Activated CD4-positive, alpha-beta T cell treated with anti-CD3 and anti-CD28 coated beads, Interleukin-10, Interleukin-2, amounts not matched to agents 100 ng/mL and 50 ng/mL, durations not matched to agents 16 hours and 8 hours (primary cell): ENCODE data around the gene ENTPD2.
A peak's percentile ranks its signal among the peaks of the same experiment; 100 is the strongest.
"Not testable (repeated sequence)": the region's sequence is repeated elsewhere in the genome, so short reads cannot be mapped to it uniquely, and the experiment has no call there.

ENCODE experiments used
- DNase-seq: peaks from one replicate; pipeline ENCODE4 v3.0.0-alpha.2; 2020

Gene ENTPD2

GRCh38 chr9:137063311-137064026 lies 9.6 kb upstream of the ENTPD2 start:
- no peak for DNase-seq

DNA sequence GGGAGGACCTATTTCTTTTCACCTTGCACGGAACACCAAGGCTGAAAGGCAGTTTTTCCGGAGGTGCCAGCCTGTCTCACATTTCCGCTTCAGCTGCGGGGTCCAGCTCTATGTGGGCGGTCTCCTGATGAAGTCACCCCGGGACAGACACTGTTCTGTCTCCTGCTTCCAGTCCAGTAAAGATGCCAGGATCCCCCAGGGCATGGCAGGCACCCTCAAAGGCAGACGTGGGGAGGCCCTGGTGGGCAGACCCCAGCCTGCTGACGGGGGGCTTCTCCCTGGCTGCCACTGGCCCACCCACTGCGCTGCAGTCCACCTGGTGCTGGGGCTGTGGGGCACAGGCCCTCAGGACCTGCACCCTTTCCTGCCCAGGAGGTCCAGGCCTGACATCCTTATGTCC lies 8.9 kb upstream of the ENTPD2 start:
- not testable (repeated sequence) for DNase-seq

- no peak for DNase-seq
Measured at GRCh38 chr9:137062384-137062783, 8.5 kb upstream of the ENTPD2 start.

GRCh38 chr9:137058521-137059234 lies 4.8 kb upstream of the ENTPD2 start:
- no peak for DNase-seq

- no peak for DNase-seq
Measured at GRCh38 chr9:137057545-137057944, 3.7 kb upstream of the ENTPD2 start.

DNA sequence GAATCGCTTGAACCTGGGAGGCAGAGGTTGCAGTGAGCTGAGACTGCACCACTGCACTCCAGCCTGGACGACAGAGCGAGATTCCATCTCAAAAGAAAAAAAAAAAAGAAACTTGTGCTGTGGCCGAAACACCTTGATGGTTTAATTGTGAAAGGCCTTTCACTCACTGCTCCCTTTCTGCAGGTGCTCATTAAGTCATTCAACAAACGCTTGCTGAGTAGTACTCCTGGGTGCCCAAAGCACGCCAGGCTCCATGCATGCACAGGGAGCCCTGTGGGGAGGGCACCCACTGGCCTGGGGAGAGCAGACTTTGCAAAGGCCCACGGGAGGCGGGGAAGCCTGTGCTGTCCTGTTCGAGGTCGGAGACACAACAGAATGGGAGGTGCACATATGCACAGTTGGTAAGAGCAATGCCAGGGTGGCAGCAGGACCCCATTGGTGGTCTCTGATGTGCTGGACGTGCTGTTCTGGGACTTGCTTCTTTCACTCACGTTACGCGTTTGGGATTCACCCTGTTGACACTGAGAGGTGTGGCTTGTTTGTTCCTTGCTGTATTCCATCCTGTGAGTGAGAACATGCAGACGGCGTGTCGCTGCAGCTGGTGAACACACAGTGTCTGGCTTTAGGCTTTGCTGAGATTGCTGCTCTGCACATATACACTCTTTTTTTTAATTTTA lies 3.0 kb upstream of the ENTPD2 start:
- DNase-seq = no peak

GRCh38 chr9:137055385-137056364 lies 1.8 kb upstream of the ENTPD2 start:
- DNase-seq = no peak

DNA sequence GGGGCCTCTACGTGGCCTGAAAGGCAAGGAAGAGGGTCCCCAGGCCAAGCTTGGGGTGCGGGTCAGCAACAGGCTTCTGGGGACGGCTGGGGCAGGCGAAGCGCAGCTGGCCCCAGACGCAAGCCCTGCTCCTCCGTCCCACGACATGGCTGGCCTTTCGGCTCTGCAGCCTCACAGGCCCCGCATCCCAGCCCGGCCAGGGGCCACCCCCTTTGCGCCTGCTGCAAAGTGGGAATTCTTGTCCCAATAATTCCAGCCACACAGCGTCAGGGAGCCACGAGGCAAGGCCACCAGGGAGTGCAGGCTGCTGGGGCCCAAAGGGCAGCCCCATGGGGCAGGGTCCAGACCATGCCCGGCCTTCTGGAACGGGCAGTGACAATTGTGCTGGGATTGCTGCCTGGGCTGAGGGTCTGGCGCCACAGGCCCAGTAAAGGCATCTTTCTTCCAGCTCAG lies 1.1 kb upstream of the ENTPD2 start:
- no peak for DNase-seq

GRCh38 chr9:137052998-137053943 lies 590 bp downstream of the ENTPD2 start:
- no peak for DNase-seq

DNA sequence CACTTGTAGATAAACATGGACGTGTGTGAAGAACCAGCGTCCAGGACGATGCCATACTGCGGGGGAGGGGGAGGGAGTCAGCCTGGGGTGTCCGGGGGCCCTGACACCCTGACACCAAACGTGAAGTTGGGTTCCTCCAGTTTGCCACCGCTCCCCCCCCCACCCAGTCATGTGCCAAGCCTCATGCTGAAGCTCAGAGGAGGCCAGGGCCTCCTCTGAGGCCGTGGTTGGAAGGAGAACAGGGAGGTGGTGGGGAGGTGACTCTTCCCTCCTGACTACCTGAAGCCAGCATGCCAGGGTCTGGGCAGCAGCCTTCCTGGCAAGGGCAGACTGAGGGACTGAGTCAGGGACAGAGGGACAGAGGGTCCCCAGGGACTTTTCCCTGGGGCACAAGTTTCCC lies 1.6 kb downstream of the ENTPD2 start:
- DNase-seq = no peak

GRCh38 chr9:137051145-137051724 lies 2.6 kb downstream of the ENTPD2 start:
- no peak for DNase-seq

DNA sequence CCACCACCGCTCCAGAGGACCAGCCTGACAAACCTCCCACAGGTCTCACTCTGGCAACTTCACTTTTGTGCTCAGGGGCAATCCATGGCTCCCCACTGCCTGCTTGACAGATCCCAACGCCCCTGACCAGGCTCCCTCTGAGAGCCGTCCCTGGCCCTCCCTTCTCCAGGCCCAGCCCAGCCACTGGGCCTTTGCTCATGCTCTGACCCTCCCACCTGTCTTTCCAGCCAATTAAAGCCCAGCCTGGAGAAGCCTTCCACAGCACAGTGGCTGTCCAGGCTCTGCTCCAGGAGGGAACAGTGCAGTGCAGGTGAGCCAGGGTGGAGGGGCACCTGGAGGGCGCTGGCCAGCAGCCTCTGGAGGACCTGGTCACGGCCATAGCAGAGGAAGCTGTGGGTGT lies 3.3 kb downstream of the ENTPD2 start:
- DNase-seq = no peak

DNA sequence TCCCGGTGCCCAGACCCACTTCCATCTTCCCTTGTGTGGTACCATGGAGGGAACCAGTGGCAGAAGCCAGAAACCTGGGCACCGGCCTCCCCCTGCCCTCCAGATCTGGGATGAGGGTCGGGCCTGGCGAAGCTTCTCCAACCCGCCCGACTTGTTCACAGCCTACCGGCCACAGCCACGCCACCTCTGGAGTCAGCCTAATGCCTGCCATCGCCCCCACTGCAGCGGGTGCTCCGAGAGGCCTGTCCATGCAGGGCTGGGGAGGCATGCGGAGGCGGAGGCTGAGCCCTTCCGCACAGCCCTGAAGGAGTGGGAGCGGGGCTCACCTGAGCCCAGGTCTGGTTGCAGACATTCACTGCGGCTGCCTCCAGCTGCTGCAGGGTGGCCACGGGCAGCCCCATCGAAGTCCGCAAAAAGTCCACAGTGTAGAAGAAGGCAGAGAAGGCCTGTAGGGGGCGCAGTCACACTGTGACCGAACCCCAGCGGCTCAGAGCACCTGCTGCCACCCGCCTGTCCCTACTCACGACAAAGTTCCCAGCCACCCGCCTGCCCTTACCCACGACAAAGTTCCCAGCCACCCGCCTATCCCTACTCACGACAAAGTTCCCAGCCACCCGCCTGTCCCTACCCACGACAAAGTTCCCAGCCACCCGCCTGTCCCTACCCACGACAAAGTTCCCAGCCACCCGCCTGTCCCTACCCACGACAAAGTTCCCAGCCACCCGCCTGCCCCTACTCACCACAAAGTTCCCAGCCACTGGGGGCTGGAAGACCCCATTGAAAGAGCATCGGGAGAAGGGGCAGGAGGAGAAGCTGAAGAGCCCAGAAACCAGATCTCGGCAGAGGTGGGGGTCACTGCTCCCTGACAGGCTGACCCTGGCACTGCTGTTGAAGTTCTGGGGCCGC lies 4.1 kb downstream of the ENTPD2 start:
- DNase-seq = peak; percentile 78

GRCh38 chr9:137048655-137049543 lies 5.0 kb downstream of the ENTPD2 start:
- no peak for DNase-seq

- DNase-seq = peak; percentile 91
Measured at GRCh38 chr9:137046088-137046787, 7.6 kb downstream of the ENTPD2 start, which contains the start of gene NPDC1. Gene NPDC1 (minus strand): TSS chr9:137046177. CDS start chr9:137045989, 188 bp downstream.

DNA sequence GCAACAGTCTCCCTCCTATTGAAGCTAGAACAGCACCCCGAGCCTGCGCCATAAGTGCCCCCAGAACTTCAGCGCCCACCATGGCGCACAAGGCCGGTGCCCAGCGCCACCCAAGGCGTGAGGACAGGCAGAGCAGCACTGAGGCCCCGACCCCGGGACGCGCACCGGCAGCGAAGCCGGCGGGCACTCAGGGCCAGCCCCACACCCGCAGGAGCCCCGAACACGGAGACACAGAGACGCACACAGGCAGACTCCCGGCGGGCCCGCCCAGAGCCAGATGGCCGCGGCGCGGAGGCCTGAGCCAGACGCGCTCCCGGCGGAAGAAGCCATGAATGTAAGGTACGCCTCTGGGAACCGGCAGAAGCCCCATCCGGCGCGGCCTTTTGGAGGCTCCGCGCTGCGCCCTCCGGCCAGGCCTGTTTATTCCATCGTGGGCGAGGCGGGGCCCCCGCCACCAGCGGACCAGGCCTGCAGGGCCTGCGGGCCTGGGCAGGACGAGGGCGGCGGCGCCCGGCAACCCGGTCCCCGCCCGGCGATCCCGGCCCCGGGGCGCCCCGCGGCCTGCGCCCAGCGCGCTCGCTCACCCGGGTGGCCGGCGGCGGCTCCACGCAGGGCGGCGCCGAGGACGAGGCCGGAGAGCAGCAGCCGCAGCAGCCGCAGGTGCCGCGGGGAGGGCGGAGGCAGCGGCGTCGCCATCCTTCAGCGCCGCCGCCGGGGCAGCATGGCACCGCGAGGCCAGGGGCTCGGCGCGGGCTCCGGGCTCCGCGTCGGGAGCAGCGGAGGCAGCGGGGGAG lies 8.4 kb downstream of the ENTPD2 start:
- peak; percentile 59 for DNase-seq

GRCh38 chr9:137044502-137045177 lies 9.2 kb downstream of the ENTPD2 start:
- no peak for DNase-seq
